ENCODE results near the gene RAD51B. TPM values are rescaled to one million over a fixed set of nuclear protein-coding genes. Genes with fewer than 3 reads are reported as not detected.

The RAD51B gene
- total RNA-seq, 2 donors from 2014 or later = 22.8 to 33.8 TPM

GRCh38 chr14:68355415-68355814 lies 535.8 kb downstream of the RAD51B start:
- Histone ChIP-seq H3K27me3 (ENCODE audit: control insufficient read depth, insufficient read depth, low read length, poor library complexity, severe bottlenecking) (no peaks in the 10 kb centered on the region), H3K9ac (ENCODE audit: extremely low read depth, low read length, poor library complexity, severe bottlenecking) (no peak overlapping the region), H3K4me3 (ENCODE audit: low read length) (no peak overlapping the region), H3K27ac (ENCODE audit: low read depth, low read length) (no peak overlapping the region), H3K9me3 (ENCODE audit: control insufficient read depth, low read length) (no peaks in the 10 kb centered on the region), H3K4me1 (ENCODE audit: control insufficient read depth, insufficient read depth, low read length) (no peaks in the 10 kb centered on the region), H3K36me3 (ENCODE audit: control insufficient read depth, insufficient read depth, low read length) (no peaks in the 10 kb centered on the region)
- no peak for DNase-seq
- peaks cover 2% of the 10 kb centered on the region for H3K36me3 Mint-ChIP-seq (ENCODE audit: low read depth)
- peaks cover 19% of the 10 kb centered on the region for H3K4me1 Mint-ChIP-seq
- peaks cover 2% of the 10 kb centered on the region for H3K27me3 Mint-ChIP-seq (ENCODE audit: insufficient read depth)
- no peak overlapping the region for H3K27ac Mint-ChIP-seq
- peaks cover 3% of the 10 kb centered on the region for H3K9me3 Mint-ChIP-seq
- WGBS, 2 experiments (ENCODE audit: insufficient coverage in 1 of 2, insufficient read length in 1 of 2) = 86% methylated on average over 2 of the region's 2 CpGs; no CpG with 5 or more reads in 1 of the 2 experiments
- no peak for TF ChIP-seq CTCF (conservative IDR thresholded peaks at IDR 0.05)
- H3K4me3 Mint-ChIP-seq = no peak overlapping the region

DNA sequence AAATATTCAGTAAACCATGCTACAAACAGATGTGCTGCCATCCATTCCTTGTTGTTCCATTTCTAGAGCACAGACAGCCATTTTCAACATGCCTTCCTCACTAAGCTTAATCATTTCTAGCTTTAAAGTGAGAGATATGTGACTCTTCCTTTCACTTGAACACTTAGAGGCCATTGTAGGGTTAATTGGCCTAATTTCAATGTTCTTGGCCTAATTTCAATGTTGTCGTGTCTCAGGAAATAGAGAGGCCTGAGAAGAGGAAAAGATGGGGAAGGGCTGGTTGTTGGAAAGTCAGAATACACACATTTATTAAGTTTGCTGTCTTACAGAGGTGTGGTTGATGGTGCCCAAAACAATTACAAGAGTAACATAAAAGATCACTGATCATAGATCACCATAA lies 538.2 kb downstream of the RAD51B start:
- Histone ChIP-seq H3K9me3 (ENCODE audit: control insufficient read depth, low read length) (no peaks in the 10 kb centered on the region), H3K27me3 (ENCODE audit: control insufficient read depth, insufficient read depth, low read length, poor library complexity, severe bottlenecking) (no peaks in the 10 kb centered on the region), H3K4me1 (ENCODE audit: control insufficient read depth, insufficient read depth, low read length) (no peaks in the 10 kb centered on the region), H3K4me3 (ENCODE audit: low read length) (no peak overlapping the region), H3K9ac (ENCODE audit: extremely low read depth, low read length, poor library complexity, severe bottlenecking) (no peak overlapping the region), H3K36me3 (ENCODE audit: control insufficient read depth, insufficient read depth, low read length) (no peaks in the 10 kb centered on the region), H3K27ac (ENCODE audit: low read depth, low read length) (no peak overlapping the region)
- no peak for TF ChIP-seq CTCF (conservative IDR thresholded peaks at IDR 0.05)
- DNase-seq = no peak
- Mint-ChIP-seq H3K4me3 (no peak overlapping the region), H3K27me3 (ENCODE audit: insufficient read depth) (peaks cover 2% of the 10 kb centered on the region), H3K27ac (no peak overlapping the region), H3K4me1 (peaks cover 18% of the 10 kb centered on the region), H3K9me3 (peaks cover 3% of the 10 kb centered on the region), H3K36me3 (ENCODE audit: low read depth) (peaks cover 2% of the 10 kb centered on the region)
- 100% methylated on average over 1 of the region's 1 CpG; no CpG with 5 or more reads in 1 of the 2 experiments for WGBS, 2 experiments (ENCODE audit: insufficient coverage in 1 of 2, insufficient read length in 1 of 2)

DNA sequence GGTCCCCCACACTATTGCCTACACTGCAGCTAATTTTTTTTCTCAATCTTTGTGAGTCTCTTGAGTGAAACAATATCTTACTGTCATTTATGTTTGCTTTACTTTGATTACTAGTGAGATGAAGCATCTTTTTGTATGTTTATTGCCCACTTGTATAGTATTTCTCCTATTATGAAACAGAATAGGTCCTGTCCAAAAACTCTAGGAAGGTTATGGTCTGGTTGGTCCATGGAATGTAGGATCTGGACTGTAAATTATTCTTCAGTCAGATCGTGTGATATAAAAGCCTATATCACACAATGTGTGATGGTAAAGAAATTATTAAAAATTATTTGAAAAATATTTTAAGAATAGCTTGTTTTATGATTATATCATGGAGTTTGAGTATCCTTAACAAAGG lies 538.9 kb downstream of the RAD51B start:
- H3K4me3 ChIP-seq (ENCODE audit: low read length) = no peak overlapping the region
- H3K36me3 ChIP-seq (ENCODE audit: control insufficient read depth, insufficient read depth, low read length) = no peaks in the 10 kb centered on the region
- no peaks in the 10 kb centered on the region for H3K27me3 ChIP-seq (ENCODE audit: control insufficient read depth, insufficient read depth, low read length, poor library complexity, severe bottlenecking)
- Mint-ChIP-seq H3K4me3 (no peak overlapping the region), H3K9me3 (peaks cover 3% of the 10 kb centered on the region), H3K27me3 (ENCODE audit: insufficient read depth) (peaks cover 2% of the 10 kb centered on the region), H3K36me3 (ENCODE audit: low read depth) (peaks cover 2% of the 10 kb centered on the region), H3K27ac (no peak overlapping the region), H3K4me1 (peaks cover 20% of the 10 kb centered on the region)
- H3K9me3 ChIP-seq (ENCODE audit: control insufficient read depth, low read length) = no peaks in the 10 kb centered on the region
- DNase-seq = no peak
- 100% methylated on average over 1 of the region's 1 CpG; no CpG with 5 or more reads in 1 of the 2 experiments for WGBS, 2 experiments (ENCODE audit: insufficient coverage in 1 of 2, insufficient read length in 1 of 2)
- no peak for TF ChIP-seq CTCF (conservative IDR thresholded peaks at IDR 0.05)
- peaks cover 2% of the 10 kb centered on the region for H3K4me1 ChIP-seq (ENCODE audit: control insufficient read depth, insufficient read depth, low read length)
- H3K9ac ChIP-seq (ENCODE audit: extremely low read depth, low read length, poor library complexity, severe bottlenecking) = no peak overlapping the region
- H3K27ac ChIP-seq (ENCODE audit: low read depth, low read length) = no peak overlapping the region

All from endodermal cell (in vitro differentiated cells).